Measurements from ENCODE around the gene ETF1.

The ETF1 gene

DNA sequence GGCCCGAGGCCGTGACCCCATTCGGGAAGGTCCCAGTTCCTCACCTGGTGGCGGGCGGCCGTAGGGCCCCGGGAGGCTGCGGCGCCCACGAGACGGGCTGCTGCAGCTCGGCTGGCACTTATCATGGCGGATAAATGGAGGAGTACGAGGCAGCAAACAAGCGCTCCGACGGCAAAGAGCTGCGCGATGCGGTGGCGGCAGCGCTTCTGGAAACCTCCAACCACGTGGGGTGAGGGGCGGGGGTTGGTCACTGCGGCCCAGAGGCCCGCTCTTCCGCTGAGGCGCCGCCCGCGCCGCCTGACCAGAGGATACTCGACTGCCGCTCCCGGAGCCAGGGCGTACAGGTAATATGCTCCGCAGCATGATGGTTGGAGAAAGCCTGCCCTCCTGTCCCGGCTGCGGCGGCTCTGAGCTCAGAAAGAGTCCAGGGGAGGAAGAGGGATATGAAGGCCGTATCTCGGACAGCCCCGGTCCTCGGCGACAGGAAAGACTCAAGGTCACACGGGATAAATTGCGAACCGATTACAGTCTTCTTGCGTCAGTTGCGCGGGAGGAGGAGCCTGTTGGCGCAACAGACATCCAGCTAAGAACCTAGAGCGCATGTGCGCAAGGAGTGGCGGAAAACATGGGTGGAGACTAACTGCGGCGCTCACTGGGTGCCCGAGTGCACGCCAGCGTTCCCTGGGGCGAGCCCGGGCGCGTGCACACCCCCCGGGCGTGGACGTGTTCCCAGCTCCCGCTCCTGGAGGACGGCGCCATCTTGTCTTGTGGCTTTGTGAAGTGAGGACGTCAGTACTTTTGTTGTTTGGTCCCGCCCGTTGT lies 32.4 kb upstream of the ETF1 start, which contains the start of gene HSPA9:
HSPA9 (minus strand) TSS at position 208 of the 822 bp plus-strand sequence; CDS start at position 125, 83 bp downstream.
- TF ChIP-seq EZH2phosphoT487 (IDR thresholded peaks at IDR 0.05; ENCODE audit: borderline replicate concordance) (no peak), CTCF (conservative IDR thresholded peaks at IDR 0.05; ENCODE audit: low read length) (no peak)
- peaks cover 47% of the 10 kb centered on the region for H3K79me2 ChIP-seq (ENCODE audit: insufficient read depth, low read length)
- peak within 1 kb of the TSS; percentile 84 for H3K4me3 ChIP-seq (ENCODE audit: low read length, poor library complexity, severe bottlenecking)
- H3K9ac ChIP-seq (ENCODE audit: low read depth, low read length, poor library complexity, severe bottlenecking) = peak within 1 kb of the TSS; percentile 96
- H3K4me1 ChIP-seq (ENCODE audit: insufficient read depth, low read length, poor library complexity, severe bottlenecking) = peaks cover 26% of the 10 kb centered on the region
- peaks cover 4% of the 10 kb centered on the region for H3K27me3 ChIP-seq (ENCODE audit: insufficient read depth, low read length, poor library complexity, severe bottlenecking)
- peaks cover 34% of the 10 kb centered on the region for H4K20me1 ChIP-seq (ENCODE audit: insufficient read depth, low read length, poor library complexity, severe bottlenecking)
- H3K36me3 ChIP-seq (ENCODE audit: insufficient read depth, low read length) = peaks cover 24% of the 10 kb centered on the region
- H3K9me3 ChIP-seq (ENCODE audit: insufficient read depth, low read depth, low read length) = no peaks in the 10 kb centered on the region
- peak within 1 kb of the TSS; percentile 90 for H3K4me2 ChIP-seq (ENCODE audit: low read depth, low read length, poor library complexity, severe bottlenecking)
- H3F3A ChIP-seq (ENCODE audit: low read depth) = no peaks in the 10 kb centered on the region
- H3K9me2 ChIP-seq (replicated peaks; ENCODE audit: low read depth, low read length) = no peaks in the 10 kb centered on the region
- H2AFZ ChIP-seq (ENCODE audit: low read length) = peak within 1 kb of the TSS; percentile 82

DNA sequence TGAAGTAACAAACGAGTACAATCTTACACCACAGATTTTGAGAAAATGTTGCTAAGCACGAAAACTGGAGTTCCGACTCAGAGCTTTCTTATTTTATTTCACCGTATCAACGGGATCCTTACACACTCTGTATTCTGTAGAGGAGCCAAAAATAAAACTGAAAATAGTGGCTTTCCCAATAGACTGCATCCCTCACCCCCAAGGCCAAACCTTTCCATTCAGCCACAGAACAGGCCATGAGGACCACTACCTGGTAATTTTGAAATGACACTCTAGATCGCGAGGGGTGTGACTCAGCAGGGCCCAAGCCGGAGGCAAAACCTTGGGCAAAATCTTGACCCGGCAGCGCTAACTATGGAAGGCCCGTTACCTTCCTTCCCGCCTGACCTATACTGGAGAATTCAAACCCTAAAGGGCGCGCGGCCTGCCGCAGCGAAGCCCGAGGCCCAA lies 31.7 kb upstream of the ETF1 start:
- Histone ChIP-seq H3K79me2 (ENCODE audit: insufficient read depth, low read length) (peaks cover 54% of the 10 kb centered on the region), H3K9ac (ENCODE audit: low read depth, low read length, poor library complexity, severe bottlenecking) (peak overlapping the region; percentile 96), H3K27me3 (ENCODE audit: insufficient read depth, low read length, poor library complexity, severe bottlenecking) (peaks cover 4% of the 10 kb centered on the region), H3K4me1 (ENCODE audit: insufficient read depth, low read length, poor library complexity, severe bottlenecking) (peaks cover 31% of the 10 kb centered on the region), H4K20me1 (ENCODE audit: insufficient read depth, low read length, poor library complexity, severe bottlenecking) (peaks cover 40% of the 10 kb centered on the region), H3K4me2 (ENCODE audit: low read depth, low read length, poor library complexity, severe bottlenecking) (peak overlapping the region; percentile 90), H3F3A (ENCODE audit: low read depth) (no peaks in the 10 kb centered on the region), H3K9me2 (replicated peaks; ENCODE audit: low read depth, low read length) (no peaks in the 10 kb centered on the region), H3K4me3 (ENCODE audit: low read length, poor library complexity, severe bottlenecking) (peak overlapping the region; percentile 84), H3K36me3 (ENCODE audit: insufficient read depth, low read length) (peaks cover 30% of the 10 kb centered on the region), H2AFZ (ENCODE audit: low read length) (peak overlapping the region; percentile 82; the same call in 1 of the 2 replicates), H3K9me3 (ENCODE audit: insufficient read depth, low read depth, low read length) (no peaks in the 10 kb centered on the region)
- no peak for TF ChIP-seq CTCF (conservative IDR thresholded peaks at IDR 0.05; ENCODE audit: low read length)

DNA sequence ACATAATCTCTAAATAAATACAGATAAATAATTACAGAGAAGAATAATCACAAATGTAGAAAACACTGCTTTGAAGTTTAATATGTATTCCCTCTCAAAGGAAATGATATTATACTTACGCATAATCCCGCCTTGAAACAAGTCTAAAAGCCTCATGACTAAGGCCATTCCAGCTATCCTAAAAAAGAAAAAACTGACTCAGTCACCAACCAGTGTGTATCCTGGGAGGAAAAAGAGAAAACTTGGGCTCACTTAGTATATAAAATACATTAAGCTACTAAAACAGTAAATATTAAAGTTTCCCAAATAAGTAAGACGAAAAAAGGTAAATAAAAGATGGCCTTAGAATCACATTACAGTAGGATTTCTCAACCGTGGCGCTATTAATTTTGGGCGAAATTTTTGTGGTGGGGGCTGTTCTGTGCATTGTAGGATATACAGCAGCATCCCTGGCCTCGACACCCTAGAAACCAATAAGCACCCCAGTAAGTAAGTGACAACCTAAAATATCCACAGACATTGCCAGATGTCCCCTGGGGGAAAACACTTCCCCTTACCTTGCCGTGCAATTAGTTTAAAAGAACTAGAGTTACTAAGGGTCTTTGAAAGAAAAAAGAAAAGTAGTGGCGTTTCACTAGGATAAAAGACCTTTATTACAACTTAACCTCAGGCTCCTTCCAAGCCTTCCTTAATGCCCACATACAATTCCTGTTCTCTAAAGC lies 31.1 kb upstream of the ETF1 start:
- no peak for TF ChIP-seq EZH2phosphoT487 (IDR thresholded peaks at IDR 0.05; ENCODE audit: borderline replicate concordance)
- TF ChIP-seq CTCF (conservative IDR thresholded peaks at IDR 0.05; ENCODE audit: low read length) = no peak
- Histone ChIP-seq H4K20me1 (ENCODE audit: insufficient read depth, low read length, poor library complexity, severe bottlenecking) (peaks cover 45% of the 10 kb centered on the region), H3K79me2 (ENCODE audit: insufficient read depth, low read length) (peaks cover 59% of the 10 kb centered on the region), H3K9ac (ENCODE audit: low read depth, low read length, poor library complexity, severe bottlenecking) (peak overlapping the region; percentile 96), H3K4me2 (ENCODE audit: low read depth, low read length, poor library complexity, severe bottlenecking) (peak overlapping the region; percentile 90), H3F3A (ENCODE audit: low read depth) (peaks cover under 1% of the 10 kb centered on the region; the same call in 1 of the 2 replicates), H3K27me3 (ENCODE audit: insufficient read depth, low read length, poor library complexity, severe bottlenecking) (peaks cover 4% of the 10 kb centered on the region), H3K9me3 (ENCODE audit: insufficient read depth, low read depth, low read length) (no peaks in the 10 kb centered on the region), H2AFZ (ENCODE audit: low read length) (no peak overlapping the region), H3K36me3 (ENCODE audit: insufficient read depth, low read length) (peaks cover 37% of the 10 kb centered on the region), H3K4me3 (ENCODE audit: low read length, poor library complexity, severe bottlenecking) (peak overlapping the region; percentile 84), H3K9me2 (replicated peaks; ENCODE audit: low read depth, low read length) (no peaks in the 10 kb centered on the region), H3K4me1 (ENCODE audit: insufficient read depth, low read length, poor library complexity, severe bottlenecking) (peaks cover 31% of the 10 kb centered on the region)
